ENCODE data around the gene SREBF1.

DNA sequence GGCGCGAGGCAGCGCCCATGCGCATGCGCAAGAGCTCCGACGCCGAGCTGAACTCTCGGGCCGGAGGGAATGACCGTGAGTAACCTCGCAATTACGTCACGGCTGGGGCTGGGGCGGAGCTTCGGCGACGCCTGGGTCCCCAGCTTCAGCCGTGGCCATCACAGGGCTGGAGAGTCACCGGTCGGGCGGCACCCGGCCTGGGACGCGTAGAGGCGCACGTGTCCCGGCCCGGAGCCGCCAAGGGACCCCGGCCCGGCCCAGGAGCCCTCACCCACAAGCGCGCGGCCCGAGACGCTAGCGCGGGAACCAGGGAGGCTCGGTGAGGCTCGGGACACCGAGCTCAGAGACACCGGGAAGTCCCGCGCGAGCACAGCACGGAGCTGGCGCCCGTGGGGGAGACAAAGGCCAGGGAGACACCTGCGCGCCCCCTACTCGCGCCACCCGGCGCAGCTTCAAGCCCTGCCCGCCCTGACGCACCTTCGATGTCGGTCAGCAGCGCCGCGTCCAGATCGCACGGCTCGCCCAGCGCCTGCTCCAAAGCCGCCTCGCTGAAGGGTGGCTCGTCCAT is 452 bp downstream of the SREBF1 start:
- TF ChIP-seq, protein P1, sequence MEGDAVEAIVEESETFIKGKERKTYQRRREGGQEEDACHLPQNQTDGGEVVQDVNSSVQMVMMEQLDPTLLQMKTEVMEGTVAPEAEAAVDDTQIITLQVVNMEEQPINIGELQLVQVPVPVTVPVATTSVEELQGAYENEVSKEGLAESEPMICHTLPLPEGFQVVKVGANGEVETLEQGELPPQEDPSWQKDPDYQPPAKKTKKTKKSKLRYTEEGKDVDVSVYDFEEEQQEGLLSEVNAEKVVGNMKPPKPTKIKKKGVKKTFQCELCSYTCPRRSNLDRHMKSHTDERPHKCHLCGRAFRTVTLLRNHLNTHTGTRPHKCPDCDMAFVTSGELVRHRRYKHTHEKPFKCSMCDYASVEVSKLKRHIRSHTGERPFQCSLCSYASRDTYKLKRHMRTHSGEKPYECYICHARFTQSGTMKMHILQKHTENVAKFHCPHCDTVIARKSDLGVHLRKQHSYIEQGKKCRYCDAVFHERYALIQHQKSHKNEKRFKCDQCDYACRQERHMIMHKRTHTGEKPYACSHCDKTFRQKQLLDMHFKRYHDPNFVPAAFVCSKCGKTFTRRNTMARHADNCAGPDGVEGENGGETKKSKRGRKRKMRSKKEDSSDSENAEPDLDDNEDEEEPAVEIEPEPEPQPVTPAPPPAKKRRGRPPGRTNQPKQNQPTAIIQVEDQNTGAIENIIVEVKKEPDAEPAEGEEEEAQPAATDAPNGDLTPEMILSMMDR (IDR thresholded peaks at IDR 0.05): no peak
- peak; percentile 99 for TF ChIP-seq POLR2A (IDR thresholded peaks at IDR 0.05)
- no peak for TF ChIP-seq EP300 (IDR thresholded peaks at IDR 0.05)
